Memory B cell (primary cell): ENCODE data around the gene RHBDF2.

ENCODE experiments used
- ATAC-seq: fragments of 150-1000 bp; cut with Tn5 transposase; 2 replicates; pipeline ENCODE4 v1.10.0; 2021; ENCODE audit warnings: low read depth, mild to moderate bottlenecking, moderate library complexity
- DNase-seq, 2 donors: peaks; one replicate each; pipeline ENCODE4 v3.0.0; 2022; ENCODE audit warnings: low spot score in 2 of 2
- H3K27ac Mint-ChIP-seq: one replicate; pipeline ENCODE4 v1.8.0; 2022; ENCODE audit warnings: mild to moderate bottlenecking, moderate library complexity, mixed read lengths
- H3K27me3 Mint-ChIP-seq: one replicate; pipeline ENCODE4 v1.8.0; 2022; ENCODE audit warnings: mixed read lengths
- H3K36me3 Mint-ChIP-seq: one replicate; pipeline ENCODE4 v1.8.0; 2022; ENCODE audit warnings: mild to moderate bottlenecking, mixed read lengths
- H3K4me1 Mint-ChIP-seq: one replicate; pipeline ENCODE4 v1.8.0; 2022; ENCODE audit warnings: mixed read lengths
- H3K4me3 Mint-ChIP-seq: one replicate; pipeline ENCODE4 v1.8.0; 2022; ENCODE audit warnings: mild to moderate bottlenecking, moderate library complexity, mixed read lengths
- H3K9me3 Mint-ChIP-seq: one replicate; pipeline ENCODE4 v1.8.0; 2022; ENCODE audit warnings: mixed read lengths

Gene RHBDF2

DNA sequence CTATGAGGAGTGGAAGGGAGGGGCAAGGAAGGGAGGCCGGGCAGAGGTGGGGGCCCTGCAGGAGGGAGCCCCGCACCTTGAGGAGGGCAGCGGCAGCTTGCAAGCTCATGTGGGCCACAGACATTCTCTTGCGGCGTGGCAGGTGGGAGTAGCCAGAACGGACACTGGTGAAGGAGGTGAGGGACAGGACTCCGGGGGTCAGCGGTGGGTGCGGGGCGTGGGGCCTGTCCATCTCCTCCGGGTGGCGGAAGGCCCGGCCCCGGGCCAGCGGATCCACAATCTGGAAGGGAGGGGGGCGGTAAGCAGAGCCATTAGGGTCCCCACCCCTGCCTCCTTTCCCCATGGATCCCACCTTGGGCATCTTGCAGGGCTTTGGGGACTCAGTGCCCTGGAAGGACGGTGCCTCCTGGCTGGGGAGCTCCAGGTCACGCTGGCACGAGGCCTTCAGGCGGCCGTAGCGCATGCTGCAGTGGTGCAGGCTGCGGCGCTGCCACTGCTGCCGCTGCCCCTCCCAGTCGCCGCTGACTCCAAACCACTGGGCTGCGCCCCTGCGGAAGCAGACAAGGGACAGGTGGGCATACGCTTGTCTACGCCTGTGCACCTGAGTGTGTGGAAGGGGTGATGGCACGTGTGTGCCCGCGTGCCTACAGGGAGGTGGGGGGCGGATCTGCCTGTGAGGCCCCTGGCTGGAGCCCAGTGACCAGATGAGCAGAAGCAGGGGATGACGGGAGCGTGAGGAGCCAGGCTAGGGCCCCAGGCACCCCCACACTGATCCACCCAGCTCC, 22.3 kb downstream of the RHBDF2 start:
- Mint-ChIP-seq H3K4me1 (peaks cover 28% of the 10 kb centered on the region), H3K9me3 (no peaks in the 10 kb centered on the region), H3K27me3 (no peaks in the 10 kb centered on the region), H3K4me3 (peak overlapping the region; percentile 63), H3K36me3 (peaks cover 21% of the 10 kb centered on the region), H3K27ac (no peak overlapping the region)
- DNase-seq (no peak), ATAC-seq (no peak)

DNA sequence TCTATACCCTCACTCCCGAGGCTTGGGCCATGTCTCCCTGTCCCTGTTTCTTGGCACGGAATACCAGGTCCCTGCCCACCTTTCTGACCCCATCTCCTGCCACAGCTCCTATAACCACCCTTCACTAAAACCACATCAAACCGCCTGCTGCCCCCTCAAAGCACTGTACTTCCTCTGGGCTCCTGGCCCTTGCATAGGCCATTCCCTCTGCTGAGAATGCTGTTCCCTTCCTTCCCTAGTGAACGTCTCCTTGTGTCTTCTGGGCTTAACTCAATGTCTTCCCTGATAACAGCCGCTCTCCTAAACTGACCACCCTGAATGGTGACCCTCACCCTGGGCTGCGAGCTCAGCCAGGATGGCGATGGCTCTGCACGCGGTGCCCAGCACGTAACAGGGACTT, 23.1 kb downstream of the RHBDF2 start:
- no peak overlapping the region for H3K4me3 Mint-ChIP-seq
- peak overlapping the region; percentile 19 for H3K27ac Mint-ChIP-seq
- DNase-seq (no peak), ATAC-seq (no peak)
- no peaks in the 10 kb centered on the region for H3K9me3 Mint-ChIP-seq
- peaks cover 26% of the 10 kb centered on the region for H3K36me3 Mint-ChIP-seq
- H3K4me1 Mint-ChIP-seq = peaks cover 28% of the 10 kb centered on the region
- no peaks in the 10 kb centered on the region for H3K27me3 Mint-ChIP-seq

- Mint-ChIP-seq H3K9me3 (no peaks in the 10 kb centered on the region), H3K36me3 (peaks cover 28% of the 10 kb centered on the region), H3K27me3 (no peaks in the 10 kb centered on the region), H3K27ac (no peak overlapping the region), H3K4me1 (peaks cover 28% of the 10 kb centered on the region), H3K4me3 (no peak overlapping the region)
- DNase-seq (no peak), ATAC-seq (no peak)
Measured at GRCh38 chr17:76477576-76477975, 23.6 kb downstream of the RHBDF2 start.

GRCh38 chr17:76476736-76477135, 24.5 kb downstream of the RHBDF2 start:
- Mint-ChIP-seq H3K27ac (no peak overlapping the region), H3K27me3 (no peaks in the 10 kb centered on the region), H3K9me3 (no peaks in the 10 kb centered on the region), H3K4me3 (no peak overlapping the region), H3K36me3 (peaks cover 31% of the 10 kb centered on the region), H3K4me1 (peaks cover 25% of the 10 kb centered on the region)
- DNase-seq = no peak
- ATAC-seq = no peak

DNA sequence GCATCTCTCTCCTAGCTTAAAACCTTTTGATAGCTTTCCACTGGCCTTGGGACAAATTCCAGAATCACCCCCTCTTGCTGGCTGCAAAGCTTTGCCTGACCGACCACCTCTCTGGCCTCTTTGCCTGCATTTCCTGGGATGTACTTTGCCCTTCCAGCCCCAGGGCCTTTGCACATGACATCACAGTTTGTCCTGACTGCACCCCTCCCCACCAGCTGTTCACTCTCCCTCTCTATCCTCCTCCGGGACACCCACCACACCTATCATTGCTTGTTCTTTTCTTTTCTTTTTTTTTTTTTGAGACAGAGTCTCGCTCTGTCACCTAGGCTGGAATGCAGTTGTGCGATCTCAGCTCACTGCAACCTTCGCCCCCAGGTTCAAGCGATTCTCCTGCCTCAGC, 25.9 kb downstream of the RHBDF2 start:
- DNase-seq (no peak), ATAC-seq (no peak)
- H3K9me3 Mint-ChIP-seq = no peaks in the 10 kb centered on the region
- no peaks in the 10 kb centered on the region for H3K27me3 Mint-ChIP-seq
- H3K27ac Mint-ChIP-seq = peak overlapping the region; percentile 66
- peaks cover 35% of the 10 kb centered on the region for H3K36me3 Mint-ChIP-seq
- no peak overlapping the region for H3K4me3 Mint-ChIP-seq
- peaks cover 26% of the 10 kb centered on the region for H3K4me1 Mint-ChIP-seq

- H3K27me3 Mint-ChIP-seq = no peaks in the 10 kb centered on the region
- ATAC-seq = no peak
- H3K27ac Mint-ChIP-seq = peak overlapping the region; percentile 66
- no peak overlapping the region for H3K4me3 Mint-ChIP-seq
- peaks cover 27% of the 10 kb centered on the region for H3K4me1 Mint-ChIP-seq
- H3K36me3 Mint-ChIP-seq = peaks cover 35% of the 10 kb centered on the region
- H3K9me3 Mint-ChIP-seq = no peaks in the 10 kb centered on the region
- no peak for DNase-seq
Measured at GRCh38 chr17:76474894-76475293, 26.3 kb downstream of the RHBDF2 start.

- peaks cover 33% of the 10 kb centered on the region for H3K36me3 Mint-ChIP-seq
- H3K27me3 Mint-ChIP-seq = no peaks in the 10 kb centered on the region
- no peaks in the 10 kb centered on the region for H3K9me3 Mint-ChIP-seq
- DNase-seq (no peak), ATAC-seq (no peak)
- no peak overlapping the region for H3K27ac Mint-ChIP-seq
- no peak overlapping the region for H3K4me3 Mint-ChIP-seq
- peaks cover 25% of the 10 kb centered on the region for H3K4me1 Mint-ChIP-seq
Measured at GRCh38 chr17:76474238-76474637, 27.0 kb downstream of the RHBDF2 start.

GRCh38 chr17:76473541-76473985, 27.7 kb downstream of the RHBDF2 start:
- Mint-ChIP-seq H3K9me3 (no peaks in the 10 kb centered on the region), H3K27ac (peak overlapping the region; percentile 83), H3K4me1 (peaks cover 27% of the 10 kb centered on the region), H3K4me3 (no peak overlapping the region), H3K36me3 (peaks cover 33% of the 10 kb centered on the region), H3K27me3 (no peaks in the 10 kb centered on the region)
- ATAC-seq (peak; percentile 37), DNase-seq (no peak)

GRCh38 chr17:76472726-76473125, 28.5 kb downstream of the RHBDF2 start:
- Mint-ChIP-seq H3K4me1 (peaks cover 23% of the 10 kb centered on the region), H3K36me3 (peaks cover 28% of the 10 kb centered on the region), H3K9me3 (no peaks in the 10 kb centered on the region), H3K27ac (no peak overlapping the region), H3K4me3 (no peak overlapping the region), H3K27me3 (no peaks in the 10 kb centered on the region)
- DNase-seq = no peak
- ATAC-seq = no peak

DNA sequence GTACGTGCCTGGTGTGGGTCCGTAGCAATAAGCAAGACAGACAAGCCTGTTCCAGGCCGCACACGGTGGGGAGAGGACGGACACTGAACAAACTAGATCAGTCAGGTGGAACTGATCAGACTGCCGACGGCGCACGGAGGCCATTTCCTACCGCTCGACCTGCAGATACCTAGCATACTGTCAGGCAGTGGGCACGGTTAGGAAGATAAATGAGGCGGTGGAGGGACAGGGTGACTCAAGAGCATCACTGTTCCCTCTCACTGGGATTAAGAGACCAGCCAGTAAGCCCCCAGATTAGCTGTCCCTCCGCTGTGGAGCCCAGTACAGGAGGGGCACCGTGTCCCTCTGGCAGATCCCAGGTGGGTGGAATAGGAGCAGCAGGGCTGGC, 29.0 kb downstream of the RHBDF2 start:
- Mint-ChIP-seq H3K36me3 (peaks cover 28% of the 10 kb centered on the region), H3K4me1 (peaks cover 23% of the 10 kb centered on the region), H3K27ac (no peak overlapping the region), H3K27me3 (no peaks in the 10 kb centered on the region), H3K9me3 (no peaks in the 10 kb centered on the region), H3K4me3 (no peak overlapping the region)
- no peak for DNase-seq
- no peak for ATAC-seq

GRCh38 chr17:76471498-76472257, 29.5 kb downstream of the RHBDF2 start:
- Mint-ChIP-seq H3K27me3 (no peaks in the 10 kb centered on the region), H3K36me3 (peaks cover 28% of the 10 kb centered on the region), H3K27ac (no peak overlapping the region), H3K4me1 (peaks cover 25% of the 10 kb centered on the region), H3K4me3 (no peak overlapping the region), H3K9me3 (no peaks in the 10 kb centered on the region)
- DNase-seq (no peak), ATAC-seq (no peak)

DNA sequence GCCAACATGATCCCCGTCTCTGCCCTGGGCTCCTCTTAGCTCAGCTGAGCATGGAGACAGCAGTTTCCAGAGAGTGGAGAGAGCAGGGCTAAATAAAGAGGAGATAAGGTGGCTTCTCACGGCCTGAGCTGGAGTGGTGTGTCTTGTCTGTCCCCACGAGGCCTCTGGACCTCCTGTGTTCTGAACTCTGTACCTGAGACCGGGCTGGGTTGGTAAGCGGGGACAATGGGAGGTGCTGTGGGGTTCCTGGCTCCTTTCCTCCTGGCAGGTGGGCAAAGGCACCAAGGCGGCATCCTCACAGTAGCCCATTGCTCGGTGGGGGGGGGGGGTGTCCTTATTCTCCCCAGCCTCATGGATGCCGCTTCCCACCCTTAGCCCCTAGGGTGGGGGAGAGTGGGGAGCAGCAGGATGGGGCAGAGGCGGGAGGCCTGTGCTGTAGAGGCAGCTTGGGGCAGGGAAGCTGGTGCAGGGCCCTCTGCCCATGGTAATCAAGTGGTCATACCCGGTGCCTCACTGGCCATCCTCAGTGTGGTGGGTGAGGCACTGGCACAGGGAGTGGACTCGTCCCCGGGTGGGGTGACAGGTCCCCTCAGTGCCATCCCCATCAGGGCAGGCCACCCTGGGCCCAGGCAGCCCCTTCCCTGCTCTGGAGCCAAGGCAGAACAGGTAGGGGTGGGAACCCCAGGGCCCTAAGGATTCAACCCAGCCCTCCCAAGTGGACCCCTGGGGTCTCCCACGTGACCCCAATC, 31.1 kb downstream of the RHBDF2 start:
- no peak for ATAC-seq
- H3K36me3 Mint-ChIP-seq = peaks cover 18% of the 10 kb centered on the region
- no peak overlapping the region for H3K27ac Mint-ChIP-seq
- no peak for DNase-seq
- no peak overlapping the region for H3K4me3 Mint-ChIP-seq
- H3K9me3 Mint-ChIP-seq = no peaks in the 10 kb centered on the region
- H3K27me3 Mint-ChIP-seq = no peaks in the 10 kb centered on the region
- H3K4me1 Mint-ChIP-seq = peaks cover 38% of the 10 kb centered on the region

DNA sequence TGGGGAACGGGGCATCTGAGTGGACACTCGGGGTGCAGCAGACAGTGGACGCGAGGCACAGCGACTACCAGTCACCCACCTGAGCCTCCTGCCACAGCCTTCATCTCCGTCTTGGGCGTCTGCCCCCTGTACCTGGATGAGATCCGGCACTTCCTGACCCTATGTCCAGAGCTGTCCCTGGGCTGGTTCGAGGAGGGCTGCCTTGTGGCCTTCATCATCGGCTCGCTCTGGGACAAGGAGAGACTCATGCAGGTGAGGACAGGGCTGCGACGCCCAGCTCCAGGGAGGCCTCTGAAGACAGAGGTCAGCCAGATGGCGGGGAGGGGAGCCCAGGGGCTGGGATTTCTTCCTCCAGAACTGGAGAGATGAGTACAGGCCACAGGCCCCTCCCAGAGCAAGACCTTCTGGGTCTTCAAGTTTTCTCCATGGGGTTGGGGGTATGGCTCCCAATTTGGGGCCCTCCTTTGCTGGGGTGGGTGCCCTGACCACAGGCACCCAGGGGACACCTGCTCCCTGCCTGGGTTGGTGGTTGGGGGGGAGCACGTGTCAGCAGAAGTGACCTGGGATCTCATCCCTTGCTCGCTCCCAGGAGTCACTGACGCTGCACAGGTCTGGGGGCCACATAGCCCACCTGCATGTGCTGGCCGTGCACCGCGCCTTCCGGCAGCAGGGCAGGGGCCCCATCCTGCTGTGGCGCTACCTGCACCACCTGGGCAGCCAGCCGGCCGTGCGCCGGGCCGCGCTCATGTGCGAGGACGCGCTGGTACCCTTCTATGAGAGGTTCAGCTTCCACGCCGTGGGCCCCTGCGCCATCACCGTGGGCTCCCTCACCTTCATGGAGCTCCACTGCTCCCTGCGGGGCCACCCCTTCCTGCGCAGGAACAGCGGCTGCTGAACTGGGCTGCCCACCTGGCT, 31.9 kb downstream of the RHBDF2 start:
- peak overlapping the region; percentile 63 for H3K27ac Mint-ChIP-seq
- peaks cover 38% of the 10 kb centered on the region for H3K4me1 Mint-ChIP-seq
- ATAC-seq (no peak), DNase-seq (no peak)
- H3K4me3 Mint-ChIP-seq = no peak overlapping the region
- H3K36me3 Mint-ChIP-seq = peaks cover 18% of the 10 kb centered on the region
- no peaks in the 10 kb centered on the region for H3K9me3 Mint-ChIP-seq
- H3K27me3 Mint-ChIP-seq = no peaks in the 10 kb centered on the region
